Endothelial cell of umbilical vein (primary cell): ENCODE measurements around the gene SORCS2. TPM values are rescaled to one million over a fixed set of nuclear protein-coding genes. Genes with fewer than 3 reads are reported as not detected.

ENCODE experiments used
- BruUV-seq: library from RNA; stranded (reverse); fragments of 400-500 nt; replicated peaks from 2 replicates; lab custom pipeline; 2021; lab: Mats Ljungman, UMichigan
- CTCF ChIA-PET: fragments of 300-600, 350-600 bp; sonication (Branson Sonifier 250); formaldehyde crosslinking; loops from one replicate; lab custom pipeline; 2021; ENCODE audit warnings: antibody characterized with exemption, inconsistent platforms; lab: Charles Lee
- POLR2A ChIA-PET: fragments of 300-600, 350-600 bp; sonication (Branson Sonifier 250); formaldehyde crosslinking; loops from one replicate; lab custom pipeline; 2021; ENCODE audit warnings: antibody characterized with exemption, inconsistent platforms; lab: Charles Lee
- DNase-seq: peaks from one replicate; pipeline ENCODE4 v3.0.0-alpha.2; 2011; ENCODE audit warnings: low read depth, low spot score
- FAIRE-seq: peaks from 2 replicates; lab custom pipeline; 2011; peaks lifted over from hg19 to GRCh38; lab: Jason Lieb, UNC
- H2AFZ ChIP-seq: 2 replicates; pipeline ENCODE4 v1.6.0; 2012; ENCODE audit warnings: low read depth, low read length, control low read depth, inconsistent platforms
- H3K27ac ChIP-seq: 2 replicates; pipeline ENCODE4 v1.5.1; 2011; ENCODE audit warnings: low read depth, mild to moderate bottlenecking, control low read depth, low read length, moderate library complexity; ENCODE audit not compliant: insufficient read depth
- H3K27me3 ChIP-seq, 2 experiments: 2 replicates each; pipeline versions ENCODE4 v1.6.0 to v1.6.1; 2011; ENCODE audit warnings: low read length in 2 of 2, mixed read lengths in 1 of 2; ENCODE audit not compliant: control insufficient read depth in 2 of 2, insufficient read depth in 2 of 2
- H3K36me3 ChIP-seq, 2 experiments: 2 replicates in 1 of 2; 3 replicates in 1 of 2; pipeline ENCODE4 v1.5.1; 2011; ENCODE audit warnings: low read length in 2 of 2, mild to moderate bottlenecking in 1 of 2, moderate library complexity in 1 of 2; ENCODE audit not compliant: control insufficient read depth in 2 of 2, insufficient read depth in 2 of 2; ENCODE audit errors: extremely low read depth in 1 of 2
- H3K4me1 ChIP-seq: 3 replicates; pipeline ENCODE4 v1.5.1; 2011; ENCODE audit warnings: mild to moderate bottlenecking, low read length; ENCODE audit not compliant: control insufficient read depth, insufficient read depth; ENCODE audit errors: extremely low read depth
- H3K4me2 ChIP-seq: 2 replicates; pipeline ENCODE4 v1.6.1; 2011; ENCODE audit warnings: low read length, control low read depth, mixed read lengths; ENCODE audit not compliant: insufficient read depth
- H3K4me3 ChIP-seq, 3 experiments: fragments of 200-600 bp in 1 of 3; sonication (generic), shearing (Covaris generic) in 1 of 3; replicated peaks in 1 of 3; 2 replicates each; pipeline ENCODE4 v1.5.1; 2011 to 2016; ENCODE audit warnings: control low read depth in 3 of 3, low read length in 3 of 3, mild to moderate bottlenecking in 2 of 3, inconsistent platforms in 1 of 3, low read depth in 1 of 3, moderate library complexity in 1 of 3; ENCODE audit not compliant: insufficient read depth in 1 of 3
- H3K79me2 ChIP-seq: 2 replicates; pipeline ENCODE4 v1.6.0; 2012; ENCODE audit warnings: low read length, inconsistent platforms; ENCODE audit not compliant: control insufficient read depth, insufficient read depth
- H3K9ac ChIP-seq: replicated peaks from 2 replicates; pipeline ENCODE3; 2011; ENCODE audit warnings: low read length, control low read depth; ENCODE audit not compliant: insufficient read depth; ENCODE audit errors: extremely low read depth
- H3K9me1 ChIP-seq: replicated peaks from 3 replicates; pipeline ENCODE4 v1.6.0; 2011; ENCODE audit warnings: mild to moderate bottlenecking, low read length; ENCODE audit not compliant: control insufficient read depth, insufficient read depth; ENCODE audit errors: extremely low read depth
- H3K9me3 ChIP-seq: replicated peaks from 2 replicates; pipeline ENCODE4 v1.5.1; 2012; ENCODE audit warnings: low read length, inconsistent platforms; ENCODE audit not compliant: control insufficient read depth, insufficient read depth
- H4K20me1 ChIP-seq: replicated peaks from 2 replicates; pipeline ENCODE3; 2011; ENCODE audit warnings: mild to moderate bottlenecking, low read length; ENCODE audit not compliant: control insufficient read depth, insufficient read depth; ENCODE audit errors: extremely low read depth
- EZH2 ChIP-seq: IDR thresholded peaks from 2 replicates; pipeline ENCODE4 v1.6.1; 2012; ENCODE audit warnings: borderline replicate concordance, low read depth, mild to moderate bottlenecking, moderate library complexity, low read length, inconsistent platforms; ENCODE audit not compliant: severe bottlenecking
- FOS ChIP-seq: IDR thresholded peaks from 2 replicates; pipeline ENCODE4 v1.6.1; 2011; ENCODE audit warnings: mild to moderate bottlenecking, low read length, moderate library complexity, borderline replicate concordance; ENCODE audit not compliant: insufficient read depth
- GATA2 ChIP-seq: IDR thresholded peaks from 2 replicates; pipeline ENCODE4 v1.7.0; 2011; ENCODE audit warnings: low read depth, mild to moderate bottlenecking, moderate library complexity, mixed read lengths, low read length; ENCODE audit not compliant: insufficient read length, insufficient read depth
- JUN ChIP-seq: IDR thresholded peaks from 2 replicates; pipeline ENCODE4 v1.6.1; 2011; ENCODE audit warnings: borderline replicate concordance, low read depth; ENCODE audit not compliant: insufficient read length, insufficient read depth
- MYC ChIP-seq: IDR thresholded peaks from one replicate; pipeline ENCODE4 v1.6.1; 2011; ENCODE audit warnings: mild to moderate bottlenecking, low read depth, low read length
- POLR2A ChIP-seq: IDR thresholded peaks from 2 replicates; pipeline ENCODE4 v1.6.1; 2012; ENCODE audit warnings: low read depth, mild to moderate bottlenecking, control low read depth, low read length
- POLR2AphosphoS5 ChIP-seq: IDR thresholded peaks from 2 replicates; pipeline ENCODE4 v1.6.1; 2012; ENCODE audit warnings: low read depth, mild to moderate bottlenecking, control low read depth, low read length, moderate library complexity; ENCODE audit not compliant: insufficient read depth
- dilution Hi-C: fragments of 300-500 bp; cut with MboI; formaldehyde crosslinking; loops from one replicate; pipeline ENCODE4 v1.15.0; 2019; ENCODE audit warnings: low sequenced_read_pairs; ENCODE audit not compliant: extremely low pct_ligation_motif_present
- intact Hi-C: fragments of 100-400 bp; cut with micrococcal nuclease; formaldehyde crosslinking; loops from one replicate; pipeline ENCODE4 v1.10.0; 2022
- polyA plus RNA-seq, 4 experiments: library from polyadenylated mRNA; depleted of rRNA in 3 of 4; stranded (reverse) in 3 of 4; unstranded in 1 of 4; fragments of >200 nt; gene quantifications; 2 replicates each; pipeline versions ENCODE4 v1.2.1 to v1.2.3, GENCODE V29; 2011 to 2012; ENCODE audit warnings: missing spikeins in 1 of 4
- total RNA-seq: library from RNA; stranded (reverse); gene quantifications from 2 replicates; pipeline ENCODE4 v1.2.3, GENCODE V29; 2021
- TF ChIP-seq, protein P1 (sequence below), 2 donors: IDR thresholded peaks; 1 replicate in 1 of 2; 2 replicates in 1 of 2; pipeline ENCODE4 v1.5.1; 2011; ENCODE audit warnings: low read length in 2 of 2, mild to moderate bottlenecking in 2 of 2, moderate library complexity in 2 of 2, control low read depth in 1 of 2, inconsistent platforms in 1 of 2, low read depth in 1 of 2; ENCODE audit not compliant: insufficient read depth in 1 of 2; ENCODE audit errors: extremely low read depth in 1 of 2
- TF ChIP-seq, protein P2 (sequence below): IDR thresholded peaks from 2 replicates; pipeline ENCODE4 v1.6.1; 2011; ENCODE audit not compliant: insufficient read depth, insufficient read length

Gene SORCS2
- total and polyA plus RNA-seq, 2 donors (not counting 3 experiments of a cell fraction or from before 2014, with no cell fraction given), result not detected

DNA sequence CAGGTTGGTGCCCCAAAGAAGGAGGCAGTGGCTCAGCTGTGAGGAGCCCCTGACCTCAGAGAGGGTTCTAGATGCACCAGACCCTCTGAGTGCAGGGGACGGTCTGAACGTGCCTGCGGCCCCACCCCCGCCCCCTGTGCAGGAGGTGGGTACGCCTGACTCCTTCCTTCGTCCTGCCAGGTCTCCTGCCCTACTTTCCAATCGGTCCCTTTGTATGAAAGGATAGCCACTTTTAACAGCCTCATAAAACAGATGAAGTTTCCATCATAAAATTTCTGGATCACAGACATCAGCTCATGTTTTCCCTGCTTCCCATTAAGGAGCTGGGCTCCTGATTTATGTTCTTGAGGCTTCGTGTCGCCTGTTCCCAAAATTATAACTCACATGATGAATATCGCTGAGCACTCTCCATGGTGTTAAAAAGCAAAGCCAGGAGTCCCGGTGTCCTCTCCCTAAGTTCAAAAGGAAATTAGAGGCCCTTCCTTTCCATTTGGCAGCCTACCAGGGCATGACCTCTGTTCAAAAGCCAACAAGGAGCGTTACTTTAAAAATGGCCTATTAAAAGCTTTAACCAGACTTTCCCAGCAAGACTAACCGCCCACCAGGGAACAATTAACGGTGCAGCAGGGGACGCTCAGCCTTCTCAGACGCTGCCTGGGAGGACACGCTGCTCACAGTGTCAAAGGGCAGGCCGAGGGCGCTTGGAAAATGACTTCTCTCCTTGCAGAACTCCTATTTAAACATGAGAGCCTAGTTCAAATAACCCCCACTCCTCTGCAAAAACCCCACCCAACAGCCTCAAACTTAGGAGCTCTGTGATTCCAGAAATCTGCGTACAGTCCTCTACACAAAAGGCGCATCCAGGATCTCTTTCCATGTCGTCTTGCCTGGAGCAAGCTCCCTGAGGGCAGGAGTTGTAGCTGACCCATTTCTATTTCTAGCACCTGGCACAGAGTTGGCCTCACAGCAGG, 565.4 kb downstream of the SORCS2 start:
- Histone ChIP-seq H4K20me1 (no peaks in the 10 kb centered on the region), H3K27me3 (no peaks in the 10 kb centered on the region), H3K36me3 (peaks cover 8 to 25% of the 10 kb centered on the region in 2 experiments), H3K9me1 (no peaks in the 10 kb centered on the region), H3K4me1 (peaks cover 9% of the 10 kb centered on the region), H3K9ac (no peak overlapping the region), H3K4me2 (no peak overlapping the region), H3K4me3 (no peak overlapping the region), H3K9me3 (no peaks in the 10 kb centered on the region), H3K27ac (no peak overlapping the region), H3K79me2 (no peaks in the 10 kb centered on the region), H2AFZ (no peak overlapping the region)
- DNase-seq (peak; percentile 27), FAIRE-seq (peak; percentile 62)
- TF ChIP-seq POLR2AphosphoS5 (peak; percentile 11), POLR2A (no peak), FOS (no peak)
- ChIA-PET POLR2A (no interaction called here), CTCF (interaction anchor here (1.0 to 1.6 kb wide), 4 partner anchors 23 to 435 kb away, joined by 3 to 4 read pairs (median 3); no protein-coding TSS in a partner anchor)
- BruUV-seq, result no TSS peak
- dilution Hi-C loops, result no loop called here
- intact Hi-C loops, result no loop called here

DNA sequence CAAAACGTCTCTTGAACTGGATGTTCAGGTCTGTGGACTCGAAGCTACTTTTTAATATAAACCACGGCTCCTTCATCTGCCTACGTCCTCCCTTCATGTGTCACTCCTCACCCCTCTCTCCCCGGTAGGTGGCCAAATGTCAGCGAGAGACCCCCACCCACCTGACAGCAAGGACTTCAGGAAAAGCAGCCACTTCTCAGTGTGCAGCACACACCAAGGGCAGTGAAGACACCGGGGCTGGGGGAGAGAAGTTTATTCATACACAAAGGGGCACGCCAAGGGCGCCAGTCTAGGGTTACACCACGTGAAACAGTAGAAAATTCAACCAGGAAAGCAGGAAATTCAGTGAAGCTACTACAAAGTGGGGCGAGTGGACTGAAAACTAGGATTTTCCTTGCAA, 566.1 kb downstream of the SORCS2 start:
- Histone ChIP-seq H3K4me2 (no peak overlapping the region), H3K27me3 (no peaks in the 10 kb centered on the region), H3K9ac (no peak overlapping the region), H4K20me1 (no peaks in the 10 kb centered on the region), H3K36me3 (peaks cover 11 to 30% of the 10 kb centered on the region in 2 experiments), H3K4me1 (peaks cover 9% of the 10 kb centered on the region), H3K79me2 (no peaks in the 10 kb centered on the region), H3K9me1 (no peaks in the 10 kb centered on the region), H3K4me3 (no peak overlapping the region), H2AFZ (no peak overlapping the region), H3K9me3 (no peaks in the 10 kb centered on the region), H3K27ac (no peak overlapping the region)
- ChIA-PET POLR2A (no interaction called here), CTCF (interaction anchor here (1.0 to 1.6 kb wide), 4 partner anchors 22 to 434 kb away, joined by 3 to 4 read pairs (median 3); no protein-coding TSS in a partner anchor)
- FAIRE-seq, result no peak
- BruUV-seq, result no TSS peak
- TF ChIP-seq GATA2 (no peak), EZH2 (no peak), POLR2AphosphoS5 (no peak), MYC (no peak), FOS (no peak), JUN (no peak), POLR2A (no peak)
- TF ChIP-seq, protein P1, sequence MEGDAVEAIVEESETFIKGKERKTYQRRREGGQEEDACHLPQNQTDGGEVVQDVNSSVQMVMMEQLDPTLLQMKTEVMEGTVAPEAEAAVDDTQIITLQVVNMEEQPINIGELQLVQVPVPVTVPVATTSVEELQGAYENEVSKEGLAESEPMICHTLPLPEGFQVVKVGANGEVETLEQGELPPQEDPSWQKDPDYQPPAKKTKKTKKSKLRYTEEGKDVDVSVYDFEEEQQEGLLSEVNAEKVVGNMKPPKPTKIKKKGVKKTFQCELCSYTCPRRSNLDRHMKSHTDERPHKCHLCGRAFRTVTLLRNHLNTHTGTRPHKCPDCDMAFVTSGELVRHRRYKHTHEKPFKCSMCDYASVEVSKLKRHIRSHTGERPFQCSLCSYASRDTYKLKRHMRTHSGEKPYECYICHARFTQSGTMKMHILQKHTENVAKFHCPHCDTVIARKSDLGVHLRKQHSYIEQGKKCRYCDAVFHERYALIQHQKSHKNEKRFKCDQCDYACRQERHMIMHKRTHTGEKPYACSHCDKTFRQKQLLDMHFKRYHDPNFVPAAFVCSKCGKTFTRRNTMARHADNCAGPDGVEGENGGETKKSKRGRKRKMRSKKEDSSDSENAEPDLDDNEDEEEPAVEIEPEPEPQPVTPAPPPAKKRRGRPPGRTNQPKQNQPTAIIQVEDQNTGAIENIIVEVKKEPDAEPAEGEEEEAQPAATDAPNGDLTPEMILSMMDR (IDR thresholded peaks at IDR 0.05; ENCODE audit: extremely low read depth in 1 of 2, insufficient read depth in 1 of 2, low read depth in 1 of 2, low read length in 2 of 2), result no peak
- TF ChIP-seq, protein P2, sequence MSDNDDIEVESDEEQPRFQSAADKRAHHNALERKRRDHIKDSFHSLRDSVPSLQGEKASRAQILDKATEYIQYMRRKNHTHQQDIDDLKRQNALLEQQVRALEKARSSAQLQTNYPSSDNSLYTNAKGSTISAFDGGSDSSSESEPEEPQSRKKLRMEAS, result no peak
- no peak for DNase-seq
- dilution Hi-C loops (no loop called here), intact Hi-C loops (no loop called here)
